HG03039 (cell line): ENCODE measurements around the gene OXNAD1.

Experiments
- ATAC-seq: cut with Tn5 transposase; IDR thresholded peaks from one replicate; pipeline ENCODE4 v1.9.1; 2021; ENCODE audit warnings: mild to moderate bottlenecking, moderate library complexity; ENCODE audit not compliant: unreplicated experiment

OXNAD1 gene

DNA sequence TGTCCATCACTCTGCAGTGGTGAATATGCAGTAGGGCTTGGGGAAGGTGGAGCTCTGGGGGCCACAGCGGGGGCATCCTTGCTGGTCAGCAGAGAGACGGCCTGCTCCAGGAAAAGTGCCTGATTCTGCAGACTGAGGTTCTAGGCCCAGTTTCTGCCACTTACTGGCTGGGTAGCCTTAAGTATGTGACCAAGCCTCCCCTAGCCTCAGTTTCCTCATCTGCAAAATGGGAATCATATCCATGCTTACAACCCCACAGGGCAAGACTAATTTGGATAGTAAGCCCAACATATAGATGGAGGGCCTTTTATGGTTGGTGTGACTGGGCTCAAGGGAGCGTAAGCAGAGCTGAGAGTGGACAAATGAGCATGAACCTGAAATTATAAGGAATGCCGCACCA is 60.8 kb downstream of the OXNAD1 start:
- no peak for ATAC-seq

DNA sequence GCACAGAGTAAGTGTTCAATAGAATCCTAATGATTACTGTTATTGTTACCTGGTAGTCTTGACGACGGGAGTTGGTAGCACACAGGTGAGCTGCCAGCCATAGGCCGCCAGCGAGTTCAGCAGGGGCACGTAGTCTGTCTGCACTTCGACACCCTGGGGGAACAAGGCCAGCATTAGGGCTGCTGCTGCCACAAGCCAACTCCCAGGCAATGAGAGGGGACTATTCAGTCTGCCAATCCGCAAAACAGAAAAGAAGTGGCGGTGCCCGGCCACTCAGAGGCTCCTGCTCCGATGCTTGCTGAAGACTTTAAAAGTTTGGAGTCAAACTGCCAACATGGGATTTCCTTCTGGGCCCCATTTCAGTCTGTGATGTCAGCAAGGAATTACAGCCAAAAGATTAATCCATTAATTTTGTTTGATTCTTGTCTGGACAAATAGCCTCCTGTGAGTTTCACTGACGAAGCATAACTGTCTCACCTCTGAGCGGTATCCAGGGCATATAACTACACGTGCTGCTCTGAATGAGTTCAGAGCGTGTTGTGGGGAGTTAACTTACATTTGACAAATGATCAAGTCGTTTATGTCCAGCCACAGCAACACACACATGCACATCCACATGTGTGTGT is 61.8 kb downstream of the OXNAD1 start:
- no peak for ATAC-seq

DNA sequence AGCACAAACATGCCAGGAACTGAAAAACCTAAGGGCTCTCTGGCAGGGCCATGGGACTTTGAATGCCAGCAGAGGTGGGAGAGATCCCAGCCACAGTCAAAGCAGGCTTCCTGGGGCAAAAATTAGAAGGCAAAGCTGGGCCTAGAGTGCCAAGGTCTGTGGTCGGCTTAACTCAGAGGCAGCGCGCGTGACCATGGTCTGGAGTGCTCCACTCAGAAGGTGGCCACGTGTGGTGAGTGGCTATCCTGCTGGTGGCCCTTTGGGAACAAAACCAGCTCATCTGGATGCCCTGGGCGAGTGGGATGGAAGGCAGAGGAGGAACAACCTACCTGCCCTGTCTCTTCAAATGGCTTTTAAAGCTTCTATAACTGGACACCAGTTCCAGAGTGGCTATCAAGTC is 63.1 kb downstream of the OXNAD1 start:
- ATAC-seq = no peak

DNA sequence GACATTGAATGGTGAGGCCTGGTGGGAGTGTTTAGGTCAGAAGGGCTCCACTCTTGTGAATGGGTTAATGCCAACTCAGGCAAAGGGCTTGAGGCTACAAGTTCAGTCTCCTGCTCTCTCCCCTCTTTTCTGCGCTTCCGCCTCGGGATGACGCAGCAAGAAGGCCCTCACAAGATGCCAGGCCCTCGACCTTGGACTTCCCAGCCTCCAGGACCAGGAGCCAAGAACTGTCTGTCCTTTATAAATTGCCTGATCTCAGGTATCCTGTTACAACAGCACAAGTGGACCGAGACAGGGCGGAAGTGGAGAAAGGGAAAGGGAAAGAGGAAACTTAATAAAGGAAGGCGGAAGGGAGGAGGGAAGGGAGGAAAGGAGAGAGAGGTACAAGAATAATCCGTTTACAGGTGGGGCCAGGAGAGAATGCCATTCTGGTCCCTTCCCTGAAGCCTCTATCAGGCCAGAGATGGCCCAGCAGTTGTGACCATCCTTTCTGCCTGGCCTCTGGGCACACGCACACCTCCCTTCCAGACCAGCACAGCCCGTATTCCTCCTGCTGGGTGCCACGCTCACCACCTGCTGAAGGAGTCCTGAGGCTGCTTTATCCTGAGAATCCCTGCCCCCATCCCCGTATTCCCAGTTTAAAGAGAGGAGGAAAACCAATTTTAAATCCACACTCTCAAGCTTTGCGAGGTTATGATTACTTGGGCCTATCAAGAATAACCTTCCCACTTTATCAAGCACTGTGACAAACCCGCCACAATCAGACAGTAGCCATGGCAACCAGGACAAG is 64.2 kb downstream of the OXNAD1 start:
- no peak for ATAC-seq

DNA sequence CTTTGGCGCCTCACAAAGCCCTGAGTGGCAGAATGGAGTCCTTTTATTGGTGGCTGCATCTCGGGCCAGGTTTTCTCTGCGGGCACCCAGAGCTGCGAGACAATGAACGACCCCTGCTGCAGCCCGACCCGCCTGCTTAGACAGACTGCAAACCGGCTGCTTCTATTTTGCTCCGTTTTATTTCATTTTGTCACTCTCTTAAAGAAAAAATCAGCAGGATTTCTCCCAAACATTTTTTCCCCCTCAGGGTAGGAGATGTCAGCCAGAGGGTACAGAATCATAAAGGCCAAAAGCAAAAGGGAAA is 64.8 kb downstream of the OXNAD1 start:
- no peak for ATAC-seq

DNA sequence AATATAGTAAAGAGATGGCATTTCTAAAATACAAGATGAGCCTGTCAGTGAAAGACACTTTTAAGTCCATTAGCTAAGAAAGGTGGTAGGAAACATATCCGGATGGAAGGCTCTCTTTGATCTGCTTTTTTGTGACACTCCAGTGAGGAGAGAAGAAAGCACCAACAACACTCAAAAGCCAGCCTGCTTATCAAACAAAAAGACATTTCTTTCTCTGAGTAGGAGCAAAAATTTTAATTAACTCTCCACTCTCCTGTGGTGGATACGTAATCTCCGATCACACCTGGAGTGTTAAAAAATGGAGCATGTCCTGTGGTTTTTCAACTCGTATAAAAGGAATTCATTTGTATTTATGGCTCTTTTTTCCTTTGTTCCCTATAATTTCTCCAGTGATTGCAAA is 65.3 kb downstream of the OXNAD1 start:
- ATAC-seq = no peak

DNA sequence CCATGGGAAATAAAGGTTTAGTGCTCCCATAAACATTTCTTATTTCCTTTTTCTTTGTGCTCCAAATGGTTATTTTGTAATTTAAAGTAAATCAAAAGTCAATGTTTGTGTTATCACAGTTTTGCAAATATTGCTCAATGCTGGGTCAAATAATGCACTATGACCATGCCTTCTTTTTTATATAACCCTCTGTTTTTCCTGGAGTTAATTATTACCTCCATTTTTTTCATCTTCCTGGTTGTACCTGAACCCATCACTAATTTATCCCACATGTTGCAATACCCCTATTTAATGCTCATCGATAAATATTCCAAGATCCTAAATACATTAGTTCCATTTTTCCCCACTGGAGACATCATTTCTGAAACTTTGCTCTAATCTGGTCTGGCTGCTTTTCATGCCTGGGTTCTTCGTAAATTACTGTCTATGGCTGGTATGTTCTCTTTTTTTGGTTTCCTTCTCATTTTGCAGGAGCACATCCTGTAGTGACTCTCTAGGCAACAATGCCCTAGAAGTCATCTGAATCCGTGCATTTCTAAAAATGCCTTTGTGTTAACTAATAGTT is 66.4 kb downstream of the OXNAD1 start:
- ATAC-seq = no peak

DNA sequence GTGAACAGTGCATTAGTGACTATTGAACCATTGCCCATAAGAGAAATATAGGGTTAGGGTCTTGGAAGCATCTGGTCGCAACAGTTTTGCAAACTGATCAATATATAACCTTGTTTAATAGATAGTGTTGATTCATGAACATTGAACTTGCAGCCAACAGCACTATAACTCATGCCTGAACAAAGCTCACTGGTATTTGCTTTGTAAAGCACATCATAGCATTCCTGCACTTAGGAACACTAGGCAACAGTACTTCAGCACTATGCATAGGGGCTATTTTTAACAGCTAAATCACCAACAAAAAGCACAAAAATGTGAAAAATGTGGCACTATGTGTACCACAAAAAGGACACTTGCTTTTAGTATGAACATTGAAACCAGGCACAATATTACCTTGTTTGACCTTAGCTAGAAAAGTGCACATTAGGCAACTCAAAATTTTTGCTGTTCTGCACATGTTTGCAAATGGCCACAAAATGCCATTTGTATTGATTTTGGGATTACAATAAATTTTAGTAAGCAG is 68.0 kb downstream of the OXNAD1 start:
- ATAC-seq = no peak

DNA sequence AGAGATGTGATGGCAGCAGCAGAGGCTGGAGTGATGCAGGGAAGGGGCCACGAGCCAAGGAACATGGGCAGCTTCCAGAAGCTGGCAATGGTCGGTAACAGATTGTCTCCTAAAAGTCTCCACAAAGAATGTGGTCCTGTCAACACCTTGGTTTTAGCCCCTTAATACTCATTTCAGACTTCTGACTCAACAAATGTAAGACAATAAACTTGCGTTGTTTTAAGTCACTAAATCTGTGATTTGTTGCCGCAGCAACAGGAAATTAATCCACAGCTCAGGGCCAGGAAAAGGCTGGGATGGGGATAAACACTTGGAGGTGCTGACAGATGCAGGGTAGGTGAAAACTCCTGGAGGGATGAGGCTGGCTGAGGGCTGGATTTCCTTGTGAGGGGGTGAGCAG is 69.9 kb downstream of the OXNAD1 start:
- ATAC-seq = no peak

DNA sequence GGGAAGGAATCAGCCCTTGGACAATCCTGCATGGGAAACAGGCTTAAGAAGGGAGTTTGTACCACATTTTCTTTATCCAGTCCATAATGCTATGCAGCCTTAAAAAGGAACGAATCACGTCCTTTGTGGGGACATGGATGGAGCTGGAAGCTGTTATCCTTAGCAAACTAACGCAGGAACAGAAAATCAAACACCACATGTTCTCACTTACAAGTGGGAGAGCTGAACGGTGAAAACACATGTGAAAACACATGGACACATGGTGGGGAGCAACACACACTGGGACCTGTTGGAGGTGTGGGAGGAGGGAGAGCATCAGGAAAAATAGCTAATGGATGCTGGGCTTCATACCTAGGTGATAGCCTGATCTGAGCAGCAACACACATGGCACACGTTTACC is 70.3 kb downstream of the OXNAD1 start:
- no peak for ATAC-seq

DNA sequence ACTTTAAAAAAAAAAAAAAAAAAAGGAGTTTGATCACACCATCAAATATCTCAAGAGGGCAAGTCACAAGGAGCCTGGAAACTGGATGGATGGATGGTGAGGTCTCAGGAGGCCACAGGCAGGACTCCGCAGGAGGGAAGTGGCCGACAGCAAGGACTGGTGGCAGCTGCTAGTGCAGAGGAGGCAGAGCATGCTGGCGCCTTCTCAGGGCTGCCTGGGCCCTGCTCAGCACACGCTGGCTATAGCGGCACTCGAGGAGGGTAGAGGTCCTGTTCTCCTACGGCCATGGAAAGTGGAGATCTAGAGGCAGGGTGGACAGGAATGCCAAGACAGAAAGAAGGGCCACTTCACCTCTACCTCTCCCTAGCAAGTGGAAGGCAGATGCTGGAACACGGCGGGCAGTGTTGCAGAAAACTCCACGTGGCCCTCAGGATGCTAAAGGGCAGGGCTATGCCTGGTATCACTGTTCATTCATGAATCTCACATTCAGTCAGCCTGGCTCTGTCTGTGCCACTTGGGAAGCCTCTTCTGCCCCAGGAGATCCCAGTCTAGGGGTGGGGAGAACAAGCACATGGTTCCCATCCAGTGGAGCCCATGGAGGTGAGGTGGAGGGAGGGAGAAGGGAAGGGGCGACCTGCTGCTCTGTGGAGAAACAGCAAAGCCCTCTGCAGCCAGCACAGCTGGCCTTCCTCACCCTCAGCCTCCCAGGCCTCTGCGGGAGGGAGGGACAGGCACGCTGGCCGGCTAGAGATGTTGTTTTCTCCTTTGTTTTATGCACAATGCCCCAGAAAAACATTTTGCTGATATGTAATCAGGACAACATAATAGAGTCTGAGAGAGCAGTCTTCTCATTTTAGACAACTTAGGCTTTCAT is 71.0 kb downstream of the OXNAD1 start:
- no peak for ATAC-seq

DNA sequence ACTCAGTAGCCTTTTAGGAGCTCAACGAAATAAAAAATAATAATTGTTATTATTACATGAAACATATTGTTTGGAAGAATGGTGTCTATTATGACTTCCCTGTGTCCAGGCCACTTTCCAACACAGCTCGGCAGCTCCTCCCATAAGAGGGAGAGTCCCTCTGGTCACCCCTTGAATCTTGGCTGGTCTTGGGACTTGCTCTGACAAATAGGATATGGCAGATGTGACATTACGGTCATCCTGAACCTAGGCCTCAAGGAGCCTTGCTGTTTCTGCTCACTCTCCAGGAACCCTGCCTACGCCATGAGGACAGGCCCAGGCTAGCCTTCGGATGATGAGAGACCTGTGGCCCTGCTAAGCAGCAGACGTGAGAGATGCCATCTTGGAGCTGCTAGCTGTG is 71.8 kb downstream of the OXNAD1 start:
- no peak for ATAC-seq

DNA sequence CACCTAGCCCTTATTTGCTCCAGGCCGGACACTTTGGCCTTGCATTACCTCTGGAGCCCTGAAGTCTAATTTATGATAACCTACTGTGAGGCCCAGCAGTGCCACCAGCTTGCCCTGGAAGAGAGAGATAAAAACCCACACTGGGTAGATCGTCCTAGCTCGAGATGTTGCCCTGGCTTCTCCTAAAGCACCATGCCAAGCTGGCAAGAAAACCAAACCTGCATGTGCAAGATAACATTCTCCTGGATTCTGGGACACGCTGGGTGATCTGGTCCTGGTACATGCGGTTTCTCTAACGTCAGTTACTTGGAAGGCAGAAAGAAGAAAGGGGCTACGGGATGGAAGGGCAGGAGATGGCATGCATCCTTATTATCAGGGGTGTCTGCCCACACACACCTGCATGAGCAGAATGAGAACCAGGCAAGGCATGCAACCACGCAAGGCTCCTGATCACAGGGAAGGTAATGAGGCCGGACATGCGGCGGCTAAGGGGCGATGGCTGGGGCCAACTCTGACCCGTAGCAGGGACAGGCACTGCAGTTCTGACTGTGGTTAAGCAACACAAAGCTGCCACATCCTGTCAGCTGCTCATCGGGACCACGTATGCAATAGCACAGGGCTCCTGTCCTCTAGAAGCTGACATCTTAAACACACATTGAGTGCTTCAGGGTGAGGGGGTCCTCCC is 73.0 kb downstream of the OXNAD1 start:
- ATAC-seq = peak; percentile 70

DNA sequence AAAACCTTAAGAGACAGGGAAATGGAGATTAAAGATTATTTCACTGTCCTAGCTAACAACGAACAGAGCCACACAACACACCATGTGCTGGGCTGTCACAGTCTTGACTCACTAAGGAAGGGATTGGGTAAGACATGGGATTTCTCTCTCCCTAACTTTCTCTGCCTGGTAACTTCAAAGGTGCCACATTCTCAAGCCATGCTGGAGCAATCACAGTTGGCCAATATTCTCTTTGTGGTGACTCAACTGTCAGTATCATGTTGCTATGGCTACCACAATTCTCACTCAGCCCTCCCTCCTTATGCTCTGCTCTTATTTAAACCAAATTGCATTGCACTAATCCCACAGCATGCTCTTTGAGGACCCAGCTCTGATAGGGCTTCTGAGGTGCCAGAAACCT is 74.0 kb downstream of the OXNAD1 start:
- no peak for ATAC-seq

DNA sequence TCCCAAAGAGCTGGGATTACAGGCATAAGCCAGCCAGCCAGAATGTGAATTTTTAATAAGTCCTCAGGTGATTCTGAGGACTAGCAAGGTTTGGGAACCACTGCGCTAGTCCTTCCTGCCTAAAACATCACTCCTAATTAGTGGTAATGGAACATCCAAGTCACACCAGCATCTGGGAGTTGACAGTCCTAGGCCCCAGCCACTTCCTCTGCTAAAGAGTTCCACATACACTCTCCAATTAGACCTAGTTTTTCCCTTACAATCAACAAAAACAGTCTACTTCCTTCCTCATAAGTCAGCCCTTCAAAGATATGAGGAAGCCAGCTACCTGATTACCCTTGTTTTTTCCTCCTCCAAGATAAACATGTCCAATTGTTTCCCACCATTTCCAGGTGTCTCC is 78.1 kb downstream of the OXNAD1 start:
- ATAC-seq = no peak

DNA sequence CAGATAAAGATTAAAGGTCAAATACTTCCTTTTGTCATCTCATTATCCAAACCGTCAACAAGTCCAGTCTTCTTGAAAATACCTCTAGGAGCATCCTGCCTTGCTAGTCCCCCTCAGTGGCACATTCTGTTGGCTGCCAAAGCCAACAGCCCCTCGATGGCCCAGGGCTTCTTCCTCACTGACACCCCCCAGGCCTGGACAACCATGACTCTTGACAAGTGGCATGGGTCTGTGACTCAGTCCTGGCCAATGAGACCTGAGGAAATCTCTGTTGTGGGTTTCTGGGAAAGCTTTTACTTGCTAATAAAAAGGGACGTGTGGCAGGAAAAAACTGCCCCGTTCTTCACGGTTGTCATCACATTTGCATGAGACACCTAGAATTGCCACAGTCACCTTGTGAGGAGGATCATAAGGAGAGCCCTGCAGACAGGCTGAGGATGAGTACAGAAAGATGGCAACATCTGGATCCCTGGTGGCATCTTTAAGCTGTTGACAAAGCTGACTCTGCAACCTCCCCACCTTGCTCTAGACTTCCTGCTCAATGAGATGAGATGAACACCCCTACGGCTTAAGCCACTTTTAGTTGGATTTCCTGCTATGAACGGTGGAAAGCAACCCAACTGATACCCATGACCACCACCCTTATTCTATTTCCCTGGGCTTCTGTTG is 81.5 kb downstream of the OXNAD1 start:
- no peak for ATAC-seq

DNA sequence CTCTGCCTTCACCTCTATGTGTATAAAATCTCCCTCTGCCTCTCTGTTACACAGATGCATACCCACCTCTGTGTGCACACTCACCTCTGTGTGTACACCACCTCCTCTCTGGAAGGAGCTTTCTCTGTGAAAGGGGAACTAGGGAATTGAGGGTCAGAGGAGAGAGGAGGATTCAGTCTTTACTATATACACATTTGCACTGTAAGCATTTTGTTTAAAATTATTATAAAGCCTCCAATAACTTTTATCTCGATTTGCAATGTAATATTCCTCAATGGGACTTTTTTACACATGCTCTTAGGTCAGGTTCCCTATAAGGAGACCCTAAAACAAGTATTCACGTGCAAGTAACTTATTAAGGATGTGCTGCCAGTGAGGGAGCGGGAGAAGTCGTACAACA is 82.5 kb downstream of the OXNAD1 start:
- ATAC-seq = no peak

DNA sequence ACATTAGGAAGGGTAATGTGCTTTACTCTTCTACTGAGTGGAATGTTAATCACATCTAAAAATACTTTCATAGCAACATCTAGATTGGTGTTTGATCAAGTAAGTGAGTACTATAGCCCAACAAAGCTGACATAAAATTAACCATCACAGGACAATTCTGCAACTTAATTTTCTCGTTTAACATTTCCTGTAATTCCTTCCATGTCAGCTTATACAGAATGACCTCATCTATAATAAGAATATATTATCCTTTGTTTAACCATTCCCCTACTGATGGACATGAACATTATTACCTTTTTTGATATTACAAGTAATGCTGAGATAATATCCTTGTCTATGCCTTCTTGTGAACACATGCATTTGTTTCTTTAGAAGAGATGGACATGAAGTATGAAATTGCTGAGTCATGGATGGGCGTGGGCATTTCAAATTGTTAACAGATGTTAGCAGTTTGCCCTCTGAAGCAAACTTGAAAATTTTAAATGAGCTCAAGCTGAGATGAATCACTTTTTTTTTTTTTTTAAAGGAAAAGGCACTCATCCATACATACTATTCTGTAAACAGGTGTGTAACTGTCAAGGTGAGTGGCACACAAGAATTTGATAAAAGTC is 85.1 kb downstream of the OXNAD1 start:
- no peak for ATAC-seq

DNA sequence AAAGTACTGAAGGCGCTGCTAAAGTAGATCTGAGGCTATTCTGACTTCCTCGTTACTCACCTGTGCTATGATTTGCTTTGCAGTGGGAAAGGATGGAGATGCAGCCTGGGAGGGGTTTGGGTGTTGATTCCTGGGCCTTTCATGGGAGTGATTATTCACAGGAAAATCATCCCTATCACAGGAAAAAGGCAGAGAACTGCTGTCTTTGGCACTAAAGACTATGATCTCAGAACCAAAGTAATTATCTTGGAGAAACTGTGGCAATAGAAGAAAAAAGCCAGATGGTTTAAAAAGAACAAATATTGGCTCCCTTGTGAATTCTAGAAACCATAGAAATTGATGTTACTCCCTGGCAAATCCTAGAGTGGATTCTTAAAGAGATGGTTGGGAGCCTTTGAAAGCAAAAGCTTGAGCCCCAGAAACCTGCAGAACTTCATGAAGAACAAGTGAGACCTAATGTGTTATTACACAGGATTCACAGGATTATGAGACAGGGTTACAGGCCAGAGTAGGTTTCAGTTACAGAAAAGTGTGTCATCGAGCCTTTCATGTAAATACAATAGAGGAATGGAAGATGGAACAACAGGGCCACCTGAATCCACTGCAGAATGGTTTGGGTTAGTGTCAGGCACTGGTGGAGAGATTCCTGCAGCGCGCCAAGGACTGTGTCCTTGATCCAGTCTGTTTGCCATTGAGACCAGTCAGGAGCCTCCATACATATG is 85.7 kb downstream of the OXNAD1 start:
- no peak for ATAC-seq
